HG03108 (cell line): ENCODE results near the gene STARD5.

Source experiments
- ATAC-seq: cut with Tn5 transposase; IDR thresholded peaks from one replicate; pipeline ENCODE4 v1.9.1; 2021; ENCODE audit warnings: moderate library complexity; ENCODE audit not compliant: unreplicated experiment

Gene STARD5

GRCh38 chr15:81294516-81294880, 29.4 kb downstream of the STARD5 start:
- ATAC-seq, result peak; percentile 6

DNA sequence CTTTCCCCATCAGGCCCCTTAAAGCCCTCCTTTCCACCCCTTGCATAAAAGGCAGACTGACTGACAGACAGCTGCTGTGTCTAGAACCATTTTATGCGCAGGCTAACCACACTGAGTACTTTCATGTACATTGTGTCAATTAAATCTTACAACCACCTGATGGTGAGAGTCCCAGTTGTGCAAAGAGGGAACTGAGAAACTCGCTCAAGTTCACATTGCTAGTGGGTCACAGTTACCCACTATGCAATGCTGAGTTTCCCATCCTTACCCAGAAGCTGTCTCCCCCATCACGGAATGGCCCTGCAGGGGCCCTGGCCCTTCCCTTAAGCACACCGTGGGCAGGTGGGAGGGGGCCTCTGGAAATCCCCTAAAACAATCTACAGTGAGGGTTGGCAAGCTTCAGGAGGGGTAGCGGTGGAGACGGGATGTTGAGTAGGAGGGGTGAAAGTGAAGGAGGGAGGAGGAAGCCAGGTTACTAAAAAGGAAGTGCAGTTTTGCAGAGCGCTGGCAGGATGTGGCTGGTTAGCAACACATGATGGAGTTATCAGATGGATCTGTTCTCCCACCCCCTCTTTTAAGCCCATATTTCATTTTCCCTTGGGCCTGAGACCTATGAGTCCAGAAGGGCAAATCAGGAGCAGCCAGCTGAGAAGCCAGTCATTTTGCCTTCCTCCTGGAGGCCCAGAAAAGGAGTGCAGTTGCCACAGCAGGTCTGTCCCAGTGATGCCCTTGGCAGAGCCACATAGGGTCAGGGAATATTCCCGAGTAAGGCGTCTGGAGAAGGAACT, 30.0 kb downstream of the STARD5 start:
- peak; percentile 54 for ATAC-seq

DNA sequence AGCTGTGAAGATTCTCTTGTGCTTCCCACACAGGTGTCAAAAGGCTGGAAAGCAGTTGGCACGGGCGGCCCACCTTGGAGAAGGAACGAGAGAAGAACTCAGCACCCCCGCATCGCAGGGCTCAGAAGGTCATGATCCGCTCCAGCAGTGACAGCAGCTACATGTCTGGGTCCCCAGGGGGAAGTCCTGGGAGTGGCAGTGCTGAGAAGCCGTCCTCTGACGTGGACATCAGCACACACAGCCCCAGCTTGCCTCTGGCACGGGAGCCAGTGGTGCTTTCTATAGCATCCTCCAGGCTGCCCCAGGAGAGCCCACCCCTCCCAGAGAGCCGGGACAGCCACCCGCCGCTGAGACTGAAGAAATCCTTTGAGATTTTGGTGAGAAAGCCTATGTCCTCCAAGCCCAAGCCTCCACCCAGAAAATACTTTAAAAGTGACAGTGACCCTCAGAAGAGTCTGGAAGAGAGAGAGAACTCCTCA, 31.4 kb downstream of the STARD5 start:
- peak; percentile 29 for ATAC-seq

- no peak for ATAC-seq
Measured at GRCh38 chr15:81291916-81292522, 31.9 kb downstream of the STARD5 start.

DNA sequence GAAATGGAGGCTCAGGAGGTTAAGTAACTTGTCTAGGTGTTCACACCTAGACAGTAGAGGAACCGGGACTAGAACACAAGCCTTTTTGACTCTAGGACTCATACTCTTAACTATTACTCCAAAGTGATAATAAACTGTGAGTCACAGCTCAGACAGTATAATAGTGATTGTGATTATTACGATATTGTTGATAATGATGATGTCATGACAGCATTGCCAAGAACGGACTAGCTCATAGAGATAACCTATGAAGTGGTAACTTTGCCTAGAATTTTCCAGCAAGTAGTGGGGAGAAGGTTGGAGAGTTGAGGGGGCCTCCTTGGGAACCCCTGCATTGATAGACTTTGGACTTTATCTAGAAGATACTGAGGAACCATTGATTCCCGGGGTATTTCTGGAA, 34.0 kb downstream of the STARD5 start:
- ATAC-seq, result no peak

- no peak for ATAC-seq
Measured at GRCh38 chr15:81288616-81289015, 35.3 kb downstream of the STARD5 start.

DNA sequence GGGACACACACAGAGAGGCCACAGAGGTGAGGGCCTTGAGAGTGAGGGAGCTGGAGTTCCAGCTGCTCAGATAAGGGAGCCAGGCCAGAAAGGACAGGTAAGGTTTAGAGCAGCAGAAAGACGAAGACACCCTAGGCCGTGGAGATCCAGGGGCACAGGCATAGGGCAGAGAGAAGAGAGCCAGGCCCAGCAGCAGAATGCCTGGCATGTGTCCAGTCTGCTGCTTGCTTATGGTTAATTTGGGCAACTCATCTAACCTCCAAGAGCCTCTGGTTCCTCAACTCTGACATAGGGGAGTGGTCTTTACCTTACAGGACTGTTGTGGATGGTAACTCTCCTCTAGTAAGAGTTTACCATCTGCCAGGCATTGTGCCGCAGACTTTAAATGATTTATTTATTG, 35.9 kb downstream of the STARD5 start:
- no peak for ATAC-seq

GRCh38 chr15:81286621-81287121, 37.3 kb downstream of the STARD5 start:
- ATAC-seq, result no peak

- no peak for ATAC-seq
Measured at GRCh38 chr15:81285461-81285860, 38.5 kb downstream of the STARD5 start.

GRCh38 chr15:81284256-81285031, 39.5 kb downstream of the STARD5 start:
- no peak for ATAC-seq

DNA sequence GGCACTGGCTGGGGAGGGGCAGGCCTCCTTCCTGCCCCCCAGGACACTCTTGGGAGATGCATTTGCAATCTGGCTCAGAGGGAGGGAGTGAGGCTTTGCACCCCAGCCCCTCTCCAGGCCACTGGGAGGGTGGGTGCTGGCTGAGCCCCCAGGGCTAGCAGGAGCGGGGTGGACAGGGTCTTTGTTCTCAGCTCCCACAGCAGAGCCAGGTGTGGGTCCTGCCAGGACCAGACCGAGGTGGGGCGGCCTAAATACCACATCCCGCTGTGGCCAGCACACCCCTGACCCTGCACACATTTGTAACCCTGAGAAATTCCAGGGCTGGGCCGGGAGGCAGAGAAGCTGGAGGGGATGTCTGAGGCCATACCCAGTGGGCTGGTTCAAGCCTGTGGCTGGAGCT, 41.0 kb downstream of the STARD5 start:
- no peak for ATAC-seq

DNA sequence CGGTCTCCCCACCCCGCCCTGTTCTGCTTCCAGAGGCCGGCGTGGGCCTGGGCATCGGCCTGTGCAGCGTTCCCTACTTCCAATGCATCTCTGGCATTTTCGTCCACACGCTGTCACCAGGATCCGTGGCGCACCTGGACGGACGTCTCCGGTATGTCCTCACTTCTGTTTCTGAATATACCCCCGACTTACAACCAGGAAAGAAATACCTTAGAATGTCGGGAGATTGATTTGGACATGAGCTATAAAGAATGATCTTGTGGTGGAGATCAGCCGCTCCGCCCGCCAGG, 41.4 kb downstream of the STARD5 start:
- no peak for ATAC-seq

GRCh38 chr15:81281766-81282605, 42.0 kb downstream of the STARD5 start:
- ATAC-seq, result no peak

GRCh38 chr15:81281456-81281735, 42.5 kb downstream of the STARD5 start:
- ATAC-seq, result no peak

GRCh38 chr15:81280696-81281455, 43.1 kb downstream of the STARD5 start:
- ATAC-seq, result no peak

DNA sequence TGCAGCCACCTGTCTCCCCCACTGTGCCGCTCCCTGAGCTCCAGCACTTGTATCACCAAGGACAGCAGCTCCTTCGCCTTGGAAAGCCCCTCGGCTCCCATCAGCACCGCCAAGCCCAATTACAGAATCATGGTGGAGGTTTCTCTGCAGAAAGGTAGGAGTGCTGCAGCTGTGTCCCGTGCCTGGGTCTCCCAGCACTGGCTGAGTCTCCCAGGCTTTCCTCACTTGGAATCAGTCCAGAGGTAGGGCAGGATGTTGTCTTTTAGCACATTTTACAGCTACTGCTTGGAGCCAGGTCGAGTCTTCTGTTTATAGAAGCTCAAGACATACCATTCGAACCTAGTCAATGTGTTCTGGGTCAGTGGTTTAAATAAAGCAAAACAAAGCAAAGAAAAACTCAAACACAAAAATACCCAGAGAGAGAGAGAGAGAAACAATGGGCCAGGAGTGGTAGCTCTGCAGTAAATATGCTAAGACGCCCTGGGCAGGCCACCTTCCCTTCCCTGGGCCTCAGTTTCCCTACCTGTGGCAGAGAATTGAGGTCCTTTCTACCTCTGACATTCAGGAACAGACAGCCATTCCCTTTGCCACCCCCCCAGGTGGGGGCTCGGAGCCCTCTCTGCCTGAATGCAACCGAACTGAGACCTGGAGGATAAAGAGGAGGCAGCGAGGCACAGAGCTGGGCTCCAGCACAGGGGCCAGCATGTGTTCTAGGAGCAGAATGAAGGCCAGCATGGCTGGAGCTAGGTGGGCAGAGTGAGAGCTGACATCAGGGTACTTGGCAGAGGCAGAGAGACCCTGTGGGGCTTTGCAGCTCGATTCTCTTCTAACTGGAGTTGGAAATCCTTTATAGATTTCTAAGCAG, 44.1 kb downstream of the STARD5 start:
- no peak for ATAC-seq

DNA sequence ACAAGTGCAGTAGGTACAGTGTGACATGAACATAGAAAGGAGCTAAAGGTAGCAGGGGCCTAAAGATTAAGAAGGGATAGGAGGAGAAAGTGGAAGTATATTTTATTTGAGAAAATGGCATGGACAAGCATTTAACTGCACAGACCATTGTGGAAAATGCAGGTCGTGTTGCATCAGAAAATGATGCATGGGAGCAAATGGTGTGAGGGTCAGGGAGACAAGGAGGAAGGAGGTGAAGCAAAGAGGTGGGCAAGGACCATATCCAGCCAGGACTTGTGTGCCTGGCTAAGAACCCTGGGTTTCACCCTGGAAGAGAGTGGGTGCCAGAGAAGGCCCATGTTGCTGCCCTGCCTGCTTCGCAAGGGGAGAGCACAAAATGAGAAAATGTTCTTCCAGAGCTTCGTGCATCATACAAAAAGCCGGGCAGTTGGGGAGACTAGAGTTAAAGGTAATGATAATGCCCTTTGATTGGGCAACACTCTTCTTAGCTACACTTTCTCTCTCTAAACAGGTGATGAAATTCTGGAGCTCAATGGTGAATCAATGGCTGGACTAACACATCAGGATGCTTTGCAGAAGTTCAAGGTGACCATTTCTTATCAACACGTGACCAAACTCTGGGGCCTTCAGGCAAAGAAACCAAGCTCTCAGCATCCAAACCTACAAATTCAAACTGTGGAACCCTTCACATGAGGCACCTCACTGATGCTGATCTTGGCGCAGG, 45.5 kb downstream of the STARD5 start:
- no peak for ATAC-seq

DNA sequence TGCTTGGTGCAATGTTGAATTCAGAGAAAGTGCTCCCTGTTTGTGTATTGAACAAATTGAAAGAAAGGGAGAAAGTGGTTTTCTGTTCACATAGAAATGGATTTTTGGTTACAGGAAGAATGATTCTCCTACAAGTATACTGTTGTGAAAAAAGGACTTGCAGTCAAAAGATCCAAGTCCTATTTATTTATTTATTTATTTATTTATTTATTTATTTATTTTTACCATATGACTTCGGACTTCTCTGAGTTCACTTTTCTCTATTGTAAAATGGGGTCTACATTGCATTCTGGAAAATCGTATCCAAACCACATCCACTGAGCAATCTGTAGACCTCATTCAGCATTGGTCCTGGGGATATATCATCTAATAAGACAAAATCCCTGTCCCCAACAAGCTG, 46.1 kb downstream of the STARD5 start:
- ATAC-seq, result no peak

- no peak for ATAC-seq
Measured at GRCh38 chr15:81276967-81277366, 47.0 kb downstream of the STARD5 start.
